HG03442 (cell line): ENCODE data around the gene PDGFD.

ENCODE experiments used
- ATAC-seq: cut with Tn5 transposase; IDR thresholded peaks from one replicate; pipeline ENCODE4 v1.9.1; 2021; ENCODE audit warnings: mild to moderate bottlenecking, moderate library complexity; ENCODE audit not compliant: unreplicated experiment

Gene PDGFD

DNA sequence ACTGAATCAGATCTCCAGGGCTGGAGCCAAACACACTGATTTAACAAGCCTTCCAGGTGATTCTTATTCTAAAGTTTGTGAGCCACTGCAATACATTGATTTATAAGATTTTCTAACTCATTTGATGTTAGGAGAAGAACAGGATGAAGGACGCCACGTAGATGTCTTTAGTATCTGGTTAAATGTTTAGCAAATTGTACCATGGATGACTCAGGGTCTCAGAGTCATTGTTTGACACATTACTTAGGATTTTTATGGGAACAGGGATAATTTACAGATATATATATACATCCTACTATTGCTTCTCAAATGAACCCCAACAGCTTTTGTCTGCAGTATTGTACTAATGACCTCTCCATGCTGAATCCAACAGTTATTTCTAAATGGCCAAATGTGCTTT, 270.6 kb downstream of the PDGFD start:
- no peak for ATAC-seq

DNA sequence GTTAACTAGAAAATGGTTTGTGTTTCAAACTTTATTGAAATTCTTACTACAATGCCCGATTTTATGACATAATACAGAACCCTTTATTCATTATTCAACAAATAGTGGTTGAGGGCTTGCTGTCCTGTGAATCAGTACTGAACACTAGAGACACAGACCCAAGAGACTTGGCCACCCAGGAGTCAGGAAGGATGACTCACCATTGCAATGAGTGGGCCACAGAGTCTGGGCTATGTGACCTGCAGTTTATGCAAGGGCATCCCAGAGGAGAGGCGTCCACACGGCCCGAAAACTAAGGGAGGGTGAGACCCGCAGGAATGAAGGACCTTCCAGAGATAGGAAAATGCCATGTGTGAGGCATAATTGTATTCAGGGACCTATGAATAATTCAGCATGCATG, 271.3 kb downstream of the PDGFD start:
- no peak for ATAC-seq

DNA sequence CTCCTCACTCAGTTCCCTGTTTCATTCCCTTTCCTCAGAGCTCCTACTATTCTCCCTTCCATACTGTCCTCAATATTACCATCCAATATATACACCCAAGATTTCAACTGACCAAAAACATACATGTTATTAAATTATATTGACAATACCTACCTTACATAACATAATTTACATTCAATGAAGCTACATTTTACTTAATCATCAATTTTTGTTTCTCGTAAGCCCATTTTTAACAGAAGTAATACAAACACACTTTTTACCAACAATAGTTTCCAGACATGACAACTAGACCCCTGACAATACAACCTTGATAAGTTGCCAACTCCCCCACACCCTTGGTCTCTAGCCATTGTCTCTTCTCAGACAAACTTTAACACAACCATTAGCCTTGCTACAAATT, 273.3 kb downstream of the PDGFD start:
- no peak for ATAC-seq

DNA sequence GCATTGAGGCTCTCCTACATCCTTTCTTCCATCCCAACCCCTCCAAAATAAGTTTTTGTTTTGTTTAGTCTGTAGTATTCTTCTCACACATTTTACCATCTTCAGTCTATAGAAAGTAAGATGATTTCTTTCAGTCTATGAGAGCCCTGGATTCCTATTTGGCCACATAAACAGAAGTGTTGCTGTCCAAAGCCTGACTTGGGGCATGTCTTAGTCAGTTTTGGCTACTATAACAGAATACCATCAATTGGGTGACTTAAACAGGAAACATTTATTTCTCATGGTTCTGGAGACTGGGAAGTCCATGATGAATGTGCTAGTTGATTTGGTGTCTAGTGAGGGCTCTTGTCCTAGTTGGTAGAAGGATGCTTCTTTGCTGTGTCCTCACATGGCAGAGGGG, 274.3 kb downstream of the PDGFD start:
- no peak for ATAC-seq

DNA sequence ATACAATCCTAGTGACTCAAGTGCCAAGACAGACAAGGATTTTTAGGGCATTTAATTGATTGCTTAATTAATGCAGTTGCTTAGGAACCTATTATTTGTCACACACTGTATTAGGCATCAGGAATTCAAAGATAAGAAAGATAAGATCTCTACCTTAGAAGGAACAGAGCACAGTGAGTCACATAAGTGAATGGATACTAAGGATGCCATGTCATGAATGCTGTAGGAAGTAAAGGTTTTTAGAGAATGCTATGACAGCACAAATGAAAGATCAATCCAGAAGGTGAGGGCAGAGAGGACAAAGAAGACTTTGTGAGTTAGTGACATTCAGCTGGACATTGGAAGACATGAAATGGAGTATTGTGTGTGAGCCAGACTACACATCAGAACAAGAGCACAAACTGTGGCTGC, 275.4 kb downstream of the PDGFD start:
- no peak for ATAC-seq

DNA sequence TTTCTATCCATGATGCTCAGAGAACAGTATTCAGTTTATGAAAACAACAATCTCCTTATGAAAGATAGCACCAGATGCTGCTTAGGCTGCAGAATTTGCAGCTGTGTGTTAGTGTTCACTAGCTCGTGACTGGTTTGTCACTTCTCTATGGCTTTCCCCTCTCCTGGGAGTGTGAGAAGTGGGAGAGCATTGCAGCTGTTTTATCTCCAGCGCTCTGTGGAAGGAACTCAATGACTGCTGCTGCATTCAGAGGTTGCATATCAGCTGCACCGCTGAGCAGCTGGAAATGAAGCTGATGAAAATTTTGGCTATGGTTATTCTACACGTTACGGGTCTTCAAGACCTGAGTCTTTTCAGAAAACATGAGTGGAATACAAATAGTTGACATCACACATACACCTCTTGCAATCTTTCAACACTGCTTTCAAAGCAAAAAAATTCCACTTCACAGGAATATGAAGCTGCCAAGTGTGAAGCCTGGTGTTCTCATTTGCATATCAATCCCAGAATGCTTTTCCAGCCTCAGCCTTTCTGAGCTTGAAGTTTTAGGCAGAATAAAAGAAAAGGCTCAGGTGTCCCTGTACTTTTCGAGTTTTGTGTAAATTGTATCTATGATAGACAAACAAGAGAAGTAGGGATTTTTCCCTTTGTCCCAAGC, 276.8 kb downstream of the PDGFD start:
- ATAC-seq = no peak

DNA sequence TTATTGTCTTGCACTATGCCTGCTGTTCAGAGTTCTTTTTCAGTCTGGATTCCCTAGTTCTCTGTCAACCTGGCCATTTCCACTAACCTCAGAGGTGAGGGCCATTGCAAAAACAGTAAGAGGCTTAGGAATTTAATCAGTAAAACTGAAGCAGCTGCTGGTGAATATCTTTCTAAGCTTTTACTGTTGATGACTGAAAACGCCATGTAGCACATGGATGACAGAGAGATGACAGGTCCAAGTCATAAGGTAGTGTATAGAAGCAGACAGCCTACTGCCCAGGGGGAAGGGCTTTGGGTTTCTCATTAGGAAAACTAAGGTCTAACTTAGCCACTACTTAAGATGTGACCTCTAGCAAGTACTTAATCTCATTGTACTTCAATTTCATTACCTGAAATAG, 280.1 kb downstream of the PDGFD start:
- no peak for ATAC-seq

DNA sequence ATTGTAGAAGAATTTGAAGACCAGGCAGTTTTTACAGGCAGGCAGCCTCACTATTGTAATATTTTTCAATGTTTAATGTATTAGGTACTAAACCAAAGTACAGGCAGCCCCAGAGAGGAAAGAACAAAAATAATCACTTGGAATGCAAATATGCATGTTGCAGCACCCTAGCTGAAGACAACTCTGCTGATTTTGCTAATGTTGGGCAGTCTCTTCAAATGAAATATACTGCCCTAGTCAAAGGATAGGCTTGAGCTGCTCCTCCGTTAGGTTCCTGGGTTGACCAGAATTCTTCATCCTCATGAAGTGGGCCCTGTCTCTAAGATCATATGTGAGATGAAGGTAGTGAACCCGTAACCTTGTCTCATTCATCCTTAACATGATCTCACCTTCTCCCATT, 280.7 kb downstream of the PDGFD start:
- no peak for ATAC-seq

DNA sequence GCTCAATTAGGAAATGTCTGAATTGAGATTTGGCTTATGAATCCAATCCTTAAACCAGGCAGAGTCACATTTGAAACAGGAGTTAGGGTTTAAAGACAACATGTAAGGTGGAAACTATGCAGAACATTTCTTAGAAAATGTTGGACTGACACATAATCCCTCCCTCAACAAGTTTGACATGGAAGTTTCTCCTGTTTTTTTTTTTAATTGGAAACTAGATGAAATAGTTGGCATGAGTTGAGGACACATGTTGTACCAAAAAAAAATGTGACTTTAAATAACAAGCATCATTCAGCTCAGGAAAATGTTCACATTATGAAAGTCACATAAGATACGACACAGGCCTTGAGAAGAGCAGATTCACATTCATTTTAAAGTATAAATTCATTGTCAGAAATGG, 282.4 kb downstream of the PDGFD start:
- no peak for ATAC-seq

DNA sequence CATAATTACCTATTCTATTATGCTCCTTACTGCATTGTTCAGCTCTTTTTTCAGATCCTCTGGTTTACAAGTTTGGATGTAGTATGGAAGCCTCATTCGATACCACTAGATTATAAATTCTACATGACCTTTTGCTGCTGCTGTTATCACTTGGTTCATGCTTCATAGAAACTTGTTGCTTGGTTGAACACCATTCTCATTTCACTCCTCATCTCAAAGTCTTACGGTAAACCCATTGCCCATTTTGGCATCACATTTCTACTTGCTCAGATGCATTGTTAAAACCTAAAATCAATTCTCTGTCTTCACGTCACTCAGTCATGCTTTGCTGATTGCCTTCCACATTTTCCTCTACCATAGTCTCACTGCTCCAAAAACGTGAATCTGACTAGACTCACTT, 283.0 kb downstream of the PDGFD start:
- ATAC-seq = no peak

DNA sequence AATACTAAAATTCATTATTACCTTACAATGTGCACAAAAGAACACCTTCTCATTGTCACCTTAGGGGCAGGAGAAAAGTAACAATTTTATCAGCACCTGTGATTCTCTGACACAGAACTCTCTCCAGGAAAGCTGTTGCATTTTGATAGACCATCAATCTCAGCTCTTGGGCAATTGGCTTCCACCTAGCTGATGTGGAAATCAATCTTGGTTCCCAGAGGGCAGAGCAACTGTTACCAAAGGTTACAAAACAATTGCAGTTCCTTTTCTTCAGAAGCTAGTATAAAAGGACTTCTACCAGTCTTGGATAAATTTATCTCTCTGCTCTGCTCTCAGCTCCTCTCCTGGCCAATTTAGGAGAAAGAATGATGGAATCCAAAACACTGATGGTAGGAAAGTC, 285.3 kb downstream of the PDGFD start:
- ATAC-seq = no peak

DNA sequence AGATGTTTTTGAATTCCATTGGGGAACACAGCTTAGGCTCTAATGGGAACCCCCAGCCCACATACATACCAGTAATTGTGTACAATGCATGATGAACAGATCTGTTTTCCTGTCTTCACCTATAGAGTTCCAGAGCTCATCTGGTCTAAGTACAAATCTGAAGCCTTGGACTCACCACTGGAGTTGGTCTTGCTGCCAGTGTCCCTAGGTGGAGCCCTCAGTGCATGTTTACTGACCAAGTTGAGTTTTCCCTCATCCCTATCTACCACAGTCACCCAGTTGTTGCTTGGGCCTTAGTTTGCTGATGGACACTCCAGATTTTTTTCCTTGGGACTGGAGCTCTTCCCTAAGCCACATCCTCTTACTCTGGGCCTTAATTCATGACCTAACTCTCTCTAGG, 286.7 kb downstream of the PDGFD start:
- ATAC-seq = no peak

DNA sequence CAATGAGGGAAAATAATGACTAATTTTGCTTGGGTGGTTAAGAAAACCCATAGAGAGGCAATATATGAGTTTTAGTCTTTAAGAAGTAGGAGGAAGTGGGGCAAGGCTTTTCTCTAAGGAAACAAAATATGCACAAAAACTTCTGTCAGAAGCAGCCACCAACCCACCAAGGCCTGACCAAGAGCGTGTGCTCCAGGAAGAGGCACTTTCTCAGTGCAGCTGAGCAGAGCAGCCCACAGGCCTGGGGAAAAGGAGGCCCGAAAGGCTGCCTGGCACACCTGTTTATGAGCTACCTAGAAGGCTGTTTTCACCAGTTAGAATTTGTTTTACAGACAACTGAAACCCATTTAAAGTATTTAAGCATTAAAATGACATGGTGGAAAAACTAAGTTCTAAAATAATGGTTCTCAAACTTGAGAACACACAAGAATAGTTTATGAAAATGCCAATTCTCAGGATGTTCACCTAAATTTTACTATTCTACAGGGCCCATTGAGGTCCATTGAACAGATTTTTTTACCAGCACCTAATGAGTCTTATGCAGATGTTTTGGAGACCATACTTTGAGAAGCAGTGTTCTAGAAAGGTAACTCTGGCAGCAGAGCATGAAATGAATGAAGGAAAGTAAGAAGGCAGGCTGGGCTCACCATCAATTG, 288.0 kb downstream of the PDGFD start:
- peak; percentile 82 for ATAC-seq

DNA sequence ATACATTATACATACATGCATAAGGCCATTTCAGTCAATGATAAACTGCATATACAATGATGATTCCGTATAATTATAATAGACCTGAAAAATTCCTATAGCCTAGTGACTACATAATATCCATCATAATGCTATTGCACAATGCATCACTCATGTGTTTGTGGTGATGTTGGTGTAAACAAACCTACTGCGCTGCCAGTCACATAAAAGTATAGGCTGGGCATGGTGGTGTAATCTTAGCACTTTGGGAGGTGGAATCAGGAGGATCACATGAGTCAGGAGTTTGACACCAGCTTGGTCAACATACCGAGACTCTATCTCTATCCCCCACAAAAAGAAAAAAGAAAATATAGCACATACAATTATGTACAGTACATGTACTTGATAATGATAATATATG, 291.2 kb downstream of the PDGFD start:
- no peak for ATAC-seq

DNA sequence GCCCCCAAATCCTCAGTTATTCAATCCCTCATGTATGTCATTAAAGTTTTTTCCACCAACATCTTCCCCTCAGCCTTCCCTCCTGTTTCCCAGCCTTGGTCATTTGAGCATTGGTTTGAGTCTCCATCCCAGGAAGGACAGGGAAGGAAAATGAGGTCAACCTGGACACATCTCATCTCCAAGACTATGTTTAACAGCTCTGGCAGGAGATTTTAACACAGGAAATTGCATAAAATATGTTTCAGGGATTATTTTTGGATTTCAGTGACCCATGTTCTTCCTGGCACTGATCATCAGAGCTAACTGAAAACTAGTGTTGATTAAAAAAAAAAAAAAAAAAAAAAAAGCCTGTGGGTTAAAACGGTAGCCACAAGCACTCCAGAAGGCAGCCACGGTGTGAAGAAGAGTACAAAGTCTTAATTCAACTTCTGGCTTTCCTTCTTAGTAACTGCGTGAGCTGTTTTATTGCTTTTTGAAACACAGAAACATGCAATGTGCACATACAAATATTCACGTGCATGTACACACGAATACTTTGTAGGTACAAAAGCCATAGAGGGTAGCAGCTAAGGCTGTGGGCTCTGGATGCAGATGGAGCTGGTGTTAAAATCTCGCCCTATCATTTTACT, 291.9 kb downstream of the PDGFD start:
- no peak for ATAC-seq

DNA sequence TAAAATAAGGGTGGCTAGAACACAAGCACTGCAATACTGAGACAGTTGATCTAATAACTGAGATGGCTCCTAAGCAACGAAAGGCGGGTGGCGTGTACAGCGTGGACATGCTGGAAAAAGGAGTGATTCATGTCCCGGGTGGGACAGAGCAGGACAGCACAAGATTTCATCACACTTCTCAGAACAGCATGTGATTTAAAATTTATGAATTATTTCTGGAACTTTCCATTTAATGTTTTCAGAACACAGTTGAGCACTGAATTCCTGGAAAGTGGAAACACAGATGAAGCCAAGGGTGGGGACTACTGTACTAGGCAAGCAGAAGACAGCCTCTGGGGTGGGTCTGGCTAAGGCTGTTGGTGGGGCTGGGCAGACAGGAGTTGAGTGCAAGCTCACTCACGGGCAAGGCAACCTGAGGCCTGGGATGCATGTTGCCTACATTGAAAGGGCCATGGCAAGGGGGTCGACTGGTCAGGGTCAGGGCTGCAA, 293.1 kb downstream of the PDGFD start:
- no peak for ATAC-seq

DNA sequence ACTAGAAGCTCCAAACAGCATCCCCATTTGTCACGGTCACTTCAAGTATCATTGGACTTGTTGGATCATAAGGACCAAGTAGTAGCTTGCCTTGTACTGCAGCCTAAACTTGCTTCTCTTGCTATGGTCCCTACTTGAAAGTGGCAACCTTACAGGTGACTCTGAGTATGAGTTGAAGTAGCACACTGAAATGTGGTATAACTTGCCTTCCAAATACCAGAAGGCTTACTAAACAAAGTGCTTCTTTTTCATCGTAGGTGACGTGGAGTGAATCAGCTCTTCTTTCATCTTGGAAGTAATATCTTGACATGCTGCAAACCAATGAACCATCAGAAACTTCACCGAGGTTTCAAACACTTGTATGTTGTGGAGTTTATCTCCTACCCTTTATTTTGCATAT, 296.5 kb downstream of the PDGFD start:
- no peak for ATAC-seq

DNA sequence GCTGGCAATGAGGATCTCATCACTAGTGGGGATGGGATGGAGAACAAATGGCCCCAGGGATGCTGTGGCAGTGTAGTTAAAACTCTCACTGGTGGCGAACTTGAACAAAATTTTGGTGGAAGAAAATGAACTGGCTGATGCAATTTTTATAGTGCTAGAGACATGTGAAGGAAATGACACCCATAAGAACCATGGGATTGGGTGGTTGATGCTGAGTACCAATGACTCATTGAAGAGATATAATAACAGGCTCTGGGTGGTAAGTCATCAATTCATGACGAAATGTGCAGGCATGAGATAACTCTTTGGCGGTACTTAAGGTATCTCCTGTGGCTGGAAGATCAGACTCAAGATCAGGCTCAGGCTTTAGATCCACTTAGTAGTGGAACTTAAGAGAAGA, 300.4 kb downstream of the PDGFD start:
- ATAC-seq = no peak

DNA sequence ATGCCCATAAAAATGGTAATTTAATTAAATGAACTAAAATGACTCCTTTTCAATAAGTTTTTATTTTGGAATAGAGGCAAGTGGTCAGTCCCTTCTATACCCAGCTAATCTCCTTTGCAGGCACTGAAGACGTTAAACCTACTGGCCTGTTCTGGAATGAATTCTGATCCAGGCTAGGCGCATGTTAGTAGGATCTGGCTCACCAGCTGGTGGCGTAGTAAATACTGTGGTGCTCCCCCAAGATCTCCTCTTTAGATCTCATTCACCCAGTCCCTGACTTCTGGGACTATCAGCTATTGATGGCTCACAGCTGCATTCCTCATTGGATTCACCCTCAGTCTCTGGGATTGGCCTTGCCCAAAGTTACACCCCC, 301.2 kb downstream of the PDGFD start:
- no peak for ATAC-seq

DNA sequence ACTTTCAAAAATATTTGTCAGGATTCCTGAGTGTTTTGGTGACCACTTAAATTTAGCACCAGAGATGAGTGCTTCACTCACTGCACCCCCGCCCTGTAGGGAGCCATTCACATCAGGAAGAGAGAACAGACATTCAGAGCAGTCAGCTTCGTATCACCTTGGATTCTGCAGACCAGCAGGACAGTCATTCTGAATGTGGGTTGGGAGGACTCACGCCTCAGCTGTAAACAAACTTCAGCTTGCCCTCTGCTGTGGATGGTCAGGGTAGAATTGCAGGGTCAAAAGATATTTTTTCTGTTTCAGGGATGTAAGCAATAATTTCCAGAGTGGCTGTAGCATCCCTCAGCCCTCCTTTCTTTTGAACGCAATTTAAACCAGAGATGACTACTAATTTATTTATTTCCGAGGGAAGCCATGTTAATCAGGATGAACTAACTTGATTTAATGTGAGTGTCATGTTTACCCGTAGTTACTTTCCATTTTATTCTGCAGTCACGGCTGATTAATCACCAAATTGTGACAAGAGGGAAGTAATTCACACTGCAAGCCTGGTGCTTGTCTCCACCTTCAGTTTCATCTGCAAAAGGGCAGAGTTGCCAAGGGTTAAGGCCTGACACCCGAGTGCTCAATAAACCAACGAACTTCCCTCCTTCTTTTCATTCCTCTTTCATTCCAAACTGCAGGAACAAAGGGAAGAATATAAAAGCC, 301.7 kb downstream of the PDGFD start:
- ATAC-seq = peak; percentile 63
